ENCODE measurements around the gene CADPS2.
"Not testable (repeated sequence)": the region's sequence is repeated elsewhere in the genome, so short reads cannot be mapped to it uniquely, and the experiment has no call there.

Gene CADPS2

DNA sequence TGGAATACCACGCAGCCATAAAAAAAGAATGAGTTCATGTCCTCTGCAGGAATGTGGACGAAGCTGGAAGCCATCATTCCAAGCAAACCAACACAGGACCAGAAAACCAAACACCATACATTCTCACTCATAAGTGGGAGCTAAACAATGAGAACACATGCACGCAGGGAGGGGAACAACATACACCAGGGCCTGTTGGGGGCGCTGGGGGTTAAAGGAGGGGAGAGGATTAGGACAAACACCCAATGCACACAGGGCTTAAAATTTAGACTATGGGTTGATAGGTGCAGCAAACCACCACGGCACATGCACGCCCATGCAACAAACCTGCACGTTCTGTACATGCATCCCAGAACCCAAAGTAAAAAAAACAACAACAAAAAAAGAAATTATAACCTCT is 210.6 kb downstream of the CADPS2 start:
- no peak for DNase-seq (ENCODE audit: low read depth in 2 of 2)

- no peak for DNase-seq (ENCODE audit: low read depth in 2 of 2)
These were observed 211.2 kb downstream of the CADPS2 start for GRCh38 chr7:122675011-122675410.

GRCh38 chr7:122674502-122674901 is 211.8 kb downstream of the CADPS2 start:
- no peak for DNase-seq (ENCODE audit: low read depth in 2 of 2)

DNA sequence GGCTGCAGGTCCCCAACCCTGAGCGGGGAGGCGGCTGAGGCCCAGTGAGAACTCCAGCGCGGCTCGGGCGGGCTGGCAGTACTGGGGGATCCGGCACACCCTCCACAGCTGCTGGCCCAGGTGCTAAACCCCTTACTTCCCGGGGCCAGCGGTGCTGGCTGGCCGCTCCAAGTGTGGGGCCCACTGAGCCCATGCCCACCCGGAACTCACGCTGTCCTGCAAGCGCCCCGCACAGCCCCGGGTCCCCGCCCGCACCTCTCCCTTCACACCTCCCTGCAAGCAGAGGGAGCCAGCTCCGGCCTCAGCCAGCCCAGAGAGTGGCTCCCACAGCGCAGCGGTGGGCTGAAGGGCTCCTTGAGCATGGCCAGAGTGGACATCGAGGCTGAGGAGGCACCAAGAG is 212.3 kb downstream of the CADPS2 start:
- DNase-seq (ENCODE audit: low read depth in 2 of 2), result no peak

DNA sequence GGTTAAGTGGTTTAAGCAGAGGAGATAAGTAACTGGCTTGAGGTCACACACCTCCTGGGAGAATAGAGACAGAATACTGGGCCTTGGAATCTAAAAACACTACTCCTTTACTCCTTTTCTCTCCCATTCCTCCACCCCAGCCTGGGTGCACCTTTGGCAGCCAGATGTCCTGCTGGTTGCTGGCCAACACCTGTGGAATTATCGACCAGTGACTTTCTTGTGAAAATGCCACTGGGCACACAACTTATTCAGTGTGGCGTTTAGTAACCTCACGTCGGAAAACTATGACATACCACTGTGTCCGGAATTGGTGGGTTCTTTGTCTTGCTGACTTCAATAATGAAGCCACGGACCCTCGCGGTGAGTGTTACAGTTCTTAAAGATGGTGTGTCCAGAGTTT is 213.7 kb downstream of the CADPS2 start:
- no peak for DNase-seq (ENCODE audit: low read depth in 2 of 2)

DNA sequence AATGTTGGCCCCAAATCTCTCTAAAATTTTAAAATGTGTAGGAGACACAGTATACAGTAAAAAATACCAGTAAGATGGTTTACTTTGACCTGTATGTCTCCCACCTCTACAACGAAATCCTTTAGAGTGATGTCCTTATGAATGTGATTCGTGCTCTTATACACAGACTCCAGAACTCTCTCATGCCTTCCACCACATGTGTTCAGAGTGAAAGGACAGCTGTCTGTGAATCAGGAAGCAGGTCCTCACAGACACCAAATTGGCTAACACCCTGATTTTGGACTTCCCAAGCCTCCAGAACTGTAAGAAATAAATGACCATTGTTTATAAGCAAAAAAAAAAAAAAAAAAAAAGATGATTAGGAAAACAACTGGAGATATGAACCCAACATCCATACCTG is 222.5 kb downstream of the CADPS2 start:
- DNase-seq (ENCODE audit: low read depth in 2 of 2), result no peak

DNA sequence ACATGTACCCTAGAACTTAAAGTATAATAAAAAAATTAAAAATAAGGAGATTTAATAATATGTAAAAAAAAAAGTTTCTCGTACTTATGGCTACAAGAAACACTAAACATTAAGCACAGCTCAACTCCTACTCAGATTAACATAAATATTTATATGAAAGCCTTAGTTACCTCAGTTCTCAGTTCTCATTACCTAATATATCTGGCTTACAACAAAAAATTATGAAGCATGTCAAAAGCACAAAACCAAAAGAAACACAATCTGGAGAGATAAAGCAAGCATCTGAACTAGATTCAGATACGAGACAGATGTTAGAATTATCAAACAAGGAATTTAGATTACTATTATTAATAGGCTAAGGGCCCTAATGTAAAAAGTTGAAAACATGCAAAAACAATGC is 227.4 kb downstream of the CADPS2 start:
- DNase-seq (ENCODE audit: low read depth in 2 of 2), result no peak

- no peak for DNase-seq (ENCODE audit: low read depth in 2 of 2)
These were observed 232.6 kb downstream of the CADPS2 start for GRCh38 chr7:122653685-122654084.

DNA sequence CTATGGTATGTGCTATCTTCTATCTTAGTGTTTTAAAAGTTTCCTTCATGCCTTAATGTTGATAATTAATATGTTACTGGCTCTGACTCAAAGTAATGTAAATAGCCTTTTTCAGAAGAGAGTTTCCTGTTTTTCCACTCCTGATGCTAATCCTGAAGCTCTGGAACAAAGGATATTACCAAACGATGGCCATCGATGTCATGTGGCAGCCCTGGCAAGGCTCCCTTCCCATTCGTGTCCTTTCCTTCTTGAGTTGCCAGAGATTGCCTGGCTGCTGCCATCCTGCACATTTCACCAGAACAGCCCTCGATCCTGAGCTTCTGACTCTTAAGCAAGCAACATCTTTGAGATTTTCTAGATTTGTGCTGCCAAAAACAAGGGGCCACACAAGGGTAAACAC is 233.4 kb downstream of the CADPS2 start:
- no peak for DNase-seq (ENCODE audit: low read depth in 2 of 2)

GRCh38 chr7:122651451-122651850 is 234.8 kb downstream of the CADPS2 start:
- no peak for DNase-seq (ENCODE audit: low read depth in 2 of 2)

GRCh38 chr7:122643250-122643649 is 243.0 kb downstream of the CADPS2 start:
- no peak for DNase-seq (ENCODE audit: low read depth in 2 of 2)

DNA sequence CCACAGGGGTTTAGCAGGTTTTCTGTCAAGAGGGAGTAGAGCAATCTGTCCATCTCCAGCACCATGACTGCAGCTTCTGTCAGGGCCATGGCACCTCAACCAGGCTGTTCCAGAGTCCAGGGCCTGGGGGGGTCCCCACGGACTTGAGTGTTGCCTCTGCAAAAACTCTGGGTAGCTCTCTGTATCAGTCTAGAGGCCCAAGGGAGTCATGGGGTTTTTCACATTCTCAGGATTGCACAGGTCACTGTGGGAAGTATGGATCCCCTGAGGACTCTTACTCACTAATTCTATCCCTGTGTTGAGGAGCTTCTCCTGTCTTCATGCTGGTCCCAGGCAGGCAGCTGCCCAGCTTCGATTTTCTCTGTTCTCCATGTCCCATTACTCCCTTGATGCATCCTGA is 247.8 kb downstream of the CADPS2 start:
- DNase-seq (ENCODE audit: low read depth in 2 of 2), result no peak

DNA sequence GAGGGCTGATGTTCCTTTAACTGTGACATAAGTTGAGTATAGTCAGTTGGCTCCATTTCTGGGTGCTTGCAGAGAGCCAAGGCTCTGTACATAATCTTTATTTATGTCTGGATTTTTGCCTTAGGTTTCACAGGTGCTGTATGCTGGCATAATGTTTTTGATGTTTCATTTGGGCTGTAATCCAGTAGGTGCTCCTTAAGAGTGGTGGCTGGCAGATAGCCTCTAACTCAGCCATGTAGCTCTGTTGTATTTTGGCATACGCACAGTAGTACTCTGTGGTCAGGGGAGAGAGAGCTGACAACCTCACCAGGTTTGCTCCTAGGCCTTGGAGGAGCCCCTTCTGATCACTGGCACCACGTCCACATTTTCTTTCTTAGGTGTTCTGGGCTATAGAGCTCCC is 248.5 kb downstream of the CADPS2 start:
- no peak for DNase-seq (ENCODE audit: low read depth in 2 of 2)

DNA sequence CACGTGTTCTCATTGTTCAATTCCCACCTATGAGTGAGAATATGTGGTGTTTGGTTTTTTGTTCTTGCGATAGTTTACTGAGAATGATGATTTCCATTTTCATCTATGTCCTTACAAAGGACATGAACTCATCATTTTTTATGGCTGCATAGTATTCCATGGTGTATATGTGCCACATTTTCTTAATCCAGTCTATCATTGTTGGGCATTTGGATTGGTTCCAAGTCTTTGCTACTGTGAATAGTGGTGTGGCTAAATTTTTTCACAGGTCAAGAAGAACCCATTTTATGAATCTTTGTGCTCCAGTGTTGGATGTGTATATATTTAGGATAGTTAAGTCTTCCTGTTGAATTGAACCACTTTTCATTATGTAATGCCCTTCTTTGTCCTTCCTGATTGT is 250.8 kb downstream of the CADPS2 start:
- DNase-seq (ENCODE audit: low read depth in 2 of 2), result not testable (repeated sequence)

- no peak for DNase-seq (ENCODE audit: low read depth in 2 of 2)
These were observed 252.8 kb downstream of the CADPS2 start for GRCh38 chr7:122633472-122633871.

DNA sequence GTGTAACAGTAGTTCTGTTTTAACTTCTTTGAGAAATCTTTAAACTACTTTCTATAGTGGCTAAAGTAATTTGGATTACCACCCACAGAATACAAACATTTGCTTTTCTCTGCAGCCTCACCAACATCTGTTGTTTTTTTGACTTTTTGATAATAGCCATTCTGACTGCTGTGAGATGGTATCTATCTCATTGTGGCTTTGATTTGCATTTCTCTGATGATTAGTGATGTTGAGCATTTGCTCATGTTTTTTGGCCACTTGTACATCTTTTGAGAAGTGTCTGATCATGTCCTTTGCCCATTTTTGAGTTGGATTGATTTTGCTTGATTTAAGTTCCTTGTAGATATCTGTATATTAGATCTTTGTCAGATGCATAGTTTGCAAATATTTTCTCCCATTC is 254.0 kb downstream of the CADPS2 start:
- no peak for DNase-seq (ENCODE audit: low read depth in 2 of 2)

- DNase-seq (ENCODE audit: low read depth in 2 of 2), result no peak
These were observed 256.8 kb downstream of the CADPS2 start for GRCh38 chr7:122629412-122629953.

- DNase-seq (ENCODE audit: low read depth in 2 of 2), result no peak
These were observed 257.4 kb downstream of the CADPS2 start for GRCh38 chr7:122628651-122629411.

GRCh38 chr7:122626785-122627184 is 259.5 kb downstream of the CADPS2 start:
- DNase-seq (ENCODE audit: low read depth in 2 of 2), result no peak

DNA sequence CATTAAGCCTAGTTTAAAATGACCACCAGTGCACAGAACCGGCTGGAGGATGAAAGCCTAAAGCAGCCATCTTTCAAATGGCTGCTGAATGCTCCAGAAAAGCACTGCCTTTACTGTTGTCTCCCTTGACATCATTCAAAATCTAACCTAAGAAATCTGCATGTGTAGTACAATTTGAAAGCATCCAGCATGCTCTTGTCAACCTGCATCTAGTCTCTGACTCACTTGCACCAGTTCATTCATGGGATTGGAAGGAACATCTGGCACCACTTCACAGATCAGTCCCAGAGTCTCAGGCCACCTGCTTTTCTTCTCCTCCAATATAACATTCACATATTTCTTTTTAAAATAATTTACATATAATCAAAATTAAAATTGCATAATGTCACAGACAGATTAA is 263.6 kb downstream of the CADPS2 start:
- no peak for DNase-seq (ENCODE audit: low read depth in 2 of 2)

- DNase-seq (ENCODE audit: low read depth in 2 of 2), result no peak
These were observed 266.6 kb downstream of the CADPS2 start for GRCh38 chr7:122619664-122620063.

GRCh38 chr7:122618585-122619189 is 267.6 kb downstream of the CADPS2 start:
- DNase-seq (ENCODE audit: low read depth in 2 of 2), result no peak

DNA sequence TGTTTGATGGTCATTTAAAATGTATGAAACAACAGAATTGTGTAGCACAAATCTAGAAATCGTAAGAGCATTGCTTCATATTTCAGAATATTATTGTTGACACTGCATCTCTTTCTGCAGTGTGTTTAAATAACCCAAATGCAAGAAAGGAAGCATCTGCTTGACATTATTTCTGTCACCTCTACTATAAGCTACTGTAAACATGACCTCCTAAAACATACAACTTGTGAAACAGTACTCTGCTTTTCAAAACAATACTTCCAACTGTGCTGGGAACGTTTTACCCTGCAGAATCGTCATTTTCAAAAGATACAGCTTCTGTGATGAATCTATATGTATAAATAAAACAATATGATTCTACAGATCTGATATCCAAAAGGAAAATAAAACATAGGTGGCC is 269.3 kb downstream of the CADPS2 start:
- DNase-seq (ENCODE audit: low read depth in 2 of 2), result no peak

Measured in stimulated activated CD4-positive, alpha-beta T cell treated with anti-CD3 and anti-CD28 coated beads, Interleukin-15, amount 100 ng/mL, for 48 hours (primary cell).